ENCODE results near the gene ITGBL1. TPM values are rescaled to one million over a fixed set of nuclear protein-coding genes. Genes with fewer than 3 reads are reported as not detected.

The ITGBL1 gene
- total and polyA plus RNA-seq, 5 experiments from 2014 or later: not detected

DNA sequence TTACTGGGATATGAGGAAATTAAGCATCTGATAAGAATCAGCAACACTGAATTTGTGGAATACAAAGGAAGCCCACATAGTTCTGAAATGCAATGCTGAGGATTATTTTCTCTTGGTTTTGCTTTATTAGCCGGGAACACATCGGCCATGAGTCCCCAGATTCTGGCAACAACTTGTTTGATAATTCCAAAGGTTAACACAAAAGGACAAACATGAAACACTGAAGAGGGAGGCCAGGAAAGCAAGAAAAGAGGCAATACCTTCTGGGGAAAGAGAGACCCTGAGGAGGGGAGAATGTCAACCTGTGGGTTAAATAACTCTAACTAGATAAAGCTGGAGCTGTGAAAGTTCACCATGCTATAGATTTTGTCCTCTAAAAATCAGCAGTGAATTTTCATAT, 285.9 kb downstream of the ITGBL1 start:
- ATAC-seq (no peak), DNase-seq (no peak)
- Mint-ChIP-seq H3K36me3 (no peaks in the 10 kb centered on the region), H3K4me1 (no peaks in the 10 kb centered on the region), H3K4me3 (no peak overlapping the region), H3K9me3 (no peaks in the 10 kb centered on the region), H3K27ac (no peak overlapping the region), H3K27me3 (peaks cover 0 to 3% (median 0%) of the 10 kb centered on the region in 5 donors)
- POLR2A ChIA-PET: no interaction called here

GRCh38 chr13:101739382-101740178, 287.1 kb downstream of the ITGBL1 start:
- H3K4me3 Mint-ChIP-seq: no peak overlapping the region
- H3K27ac Mint-ChIP-seq: no peak overlapping the region
- H3K4me1 Mint-ChIP-seq: no peaks in the 10 kb centered on the region
- DNase-seq (no peak), ATAC-seq (no peak)
- POLR2A ChIA-PET: no interaction called here
- H3K36me3 Mint-ChIP-seq: no peaks in the 10 kb centered on the region
- H3K9me3 Mint-ChIP-seq: no peaks in the 10 kb centered on the region
- H3K27me3 Mint-ChIP-seq: peaks cover 0 to 4% (median 0%) of the 10 kb centered on the region in 5 donors

DNA sequence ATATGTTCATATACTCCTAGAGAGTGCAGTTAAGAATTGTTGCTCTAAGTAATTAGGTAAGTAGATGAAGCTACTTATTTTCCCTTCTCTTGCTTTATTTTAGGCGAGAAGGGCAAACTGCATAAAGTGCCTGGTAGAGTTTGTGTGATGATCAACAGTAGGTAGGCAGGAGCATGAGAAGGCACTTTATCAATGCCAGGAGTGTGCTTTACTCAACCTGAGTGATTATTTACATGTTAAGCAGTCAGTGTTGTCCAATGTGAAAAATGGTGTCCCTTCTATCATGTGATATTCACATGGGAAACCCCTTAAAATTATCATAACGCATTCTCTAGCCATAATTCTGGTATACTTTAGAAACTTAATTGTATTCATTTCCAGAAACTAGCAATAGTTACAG, 294.0 kb downstream of the ITGBL1 start:
- no peaks in the 10 kb centered on the region for H3K36me3 Mint-ChIP-seq
- no peak for DNase-seq
- no peaks in the 10 kb centered on the region for H3K9me3 Mint-ChIP-seq
- ATAC-seq: no peak
- H3K4me1 Mint-ChIP-seq: no peaks in the 10 kb centered on the region
- no peak overlapping the region for H3K4me3 Mint-ChIP-seq
- POLR2A ChIA-PET: no interaction called here
- H3K27ac Mint-ChIP-seq: no peak overlapping the region
- peaks cover 0 to 14% (median 11%) of the 10 kb centered on the region in 5 donors for H3K27me3 Mint-ChIP-seq

DNA sequence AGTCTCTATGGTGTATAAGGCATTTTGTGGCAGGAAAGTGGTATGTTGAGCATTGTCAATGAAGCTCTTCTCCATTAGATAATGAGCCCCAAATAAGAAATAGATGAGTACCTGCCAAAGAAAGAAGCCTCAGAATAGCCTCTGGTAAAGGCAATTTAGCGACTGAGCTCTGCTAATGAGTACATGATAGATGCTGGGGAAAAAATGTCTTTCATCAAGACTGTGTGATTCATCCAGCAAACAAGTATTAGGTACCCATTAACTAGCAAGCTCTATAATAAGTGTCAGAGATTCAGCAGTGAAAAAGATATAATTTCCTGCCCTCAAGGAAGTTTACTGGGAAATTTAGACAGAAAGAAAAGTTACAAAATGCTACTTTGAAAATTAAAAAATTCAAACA, 294.6 kb downstream of the ITGBL1 start:
- no peaks in the 10 kb centered on the region for H3K36me3 Mint-ChIP-seq
- peaks cover 0 to 14% (median 12%) of the 10 kb centered on the region in 5 donors for H3K27me3 Mint-ChIP-seq
- H3K4me3 Mint-ChIP-seq: no peak overlapping the region
- DNase-seq (no peak), ATAC-seq (no peak)
- no peaks in the 10 kb centered on the region for H3K4me1 Mint-ChIP-seq
- POLR2A ChIA-PET: no interaction called here
- H3K9me3 Mint-ChIP-seq: no peaks in the 10 kb centered on the region
- H3K27ac Mint-ChIP-seq: no peak overlapping the region

DNA sequence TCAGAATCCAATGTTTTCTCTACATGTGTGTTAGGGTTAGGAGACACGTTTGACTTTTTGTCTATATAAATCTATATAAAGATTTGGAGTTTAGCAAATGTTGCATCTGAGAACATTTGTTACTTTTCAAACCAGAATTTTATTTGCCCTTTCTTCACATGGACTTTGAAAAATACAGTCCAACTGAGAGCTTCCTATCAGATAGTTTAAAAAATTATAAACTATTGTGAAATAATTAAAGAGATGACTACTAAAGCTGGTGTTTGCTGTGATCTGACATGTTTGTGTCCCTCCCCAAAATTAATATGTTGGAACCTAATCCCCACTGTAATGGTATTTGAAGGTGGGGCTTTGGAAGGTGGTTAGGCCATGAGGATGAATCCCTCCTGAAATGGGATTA, 297.1 kb downstream of the ITGBL1 start:
- H3K27me3 Mint-ChIP-seq: peaks cover 0 to 14% (median 11%) of the 10 kb centered on the region in 5 donors
- H3K4me1 Mint-ChIP-seq: no peaks in the 10 kb centered on the region
- POLR2A ChIA-PET: no interaction called here
- no peak for ATAC-seq
- no peaks in the 10 kb centered on the region for H3K36me3 Mint-ChIP-seq
- no peak overlapping the region for H3K27ac Mint-ChIP-seq
- H3K4me3 Mint-ChIP-seq: no peak overlapping the region
- DNase-seq: no peak
- no peaks in the 10 kb centered on the region for H3K9me3 Mint-ChIP-seq

GRCh38 chr13:101751488-101751887, 299.0 kb downstream of the ITGBL1 start:
- no peak for ATAC-seq
- Mint-ChIP-seq H3K4me3 (no peak overlapping the region), H3K36me3 (no peaks in the 10 kb centered on the region), H3K4me1 (no peaks in the 10 kb centered on the region), H3K27ac (no peak overlapping the region), H3K27me3 (peaks cover 0 to 9% (median 7%) of the 10 kb centered on the region in 5 donors), H3K9me3 (no peaks in the 10 kb centered on the region)
- POLR2A ChIA-PET: no interaction called here
- no peak for DNase-seq

DNA sequence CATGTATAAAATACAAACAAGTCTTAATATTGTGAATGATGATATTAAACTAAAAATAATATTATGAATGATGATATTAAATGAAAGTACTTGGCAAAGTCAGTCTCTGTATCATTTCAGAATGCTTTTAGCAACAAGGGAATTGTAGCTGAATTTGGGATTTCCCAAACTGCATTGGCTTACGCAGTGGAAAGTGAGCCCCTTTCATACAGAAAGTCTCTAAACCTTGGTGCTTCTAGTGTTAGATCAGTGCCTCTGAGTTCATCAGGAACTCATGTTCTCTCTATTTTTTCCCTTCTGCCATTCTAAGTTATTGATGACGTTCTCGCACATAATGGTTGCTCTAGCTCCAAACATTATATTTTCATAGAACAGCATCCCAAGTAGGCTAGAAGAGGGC, 300.0 kb downstream of the ITGBL1 start:
- H3K27me3 Mint-ChIP-seq: peaks cover 0 to 8% (median 5%) of the 10 kb centered on the region in 5 donors
- H3K27ac Mint-ChIP-seq: no peak overlapping the region
- H3K36me3 Mint-ChIP-seq: no peaks in the 10 kb centered on the region
- no peak for ATAC-seq
- POLR2A ChIA-PET: no interaction called here
- DNase-seq: no peak
- no peaks in the 10 kb centered on the region for H3K9me3 Mint-ChIP-seq
- H3K4me1 Mint-ChIP-seq: no peaks in the 10 kb centered on the region
- no peak overlapping the region for H3K4me3 Mint-ChIP-seq

GRCh38 chr13:101755228-101755887, 302.9 kb downstream of the ITGBL1 start:
- Mint-ChIP-seq H3K27me3 (peaks cover 5 to 16% (median 10%) of the 10 kb centered on the region in 5 donors), H3K4me3 (no peak overlapping the region), H3K4me1 (no peaks in the 10 kb centered on the region), H3K9me3 (no peaks in the 10 kb centered on the region), H3K36me3 (no peaks in the 10 kb centered on the region), H3K27ac (no peak overlapping the region)
- POLR2A ChIA-PET: no interaction called here
- ATAC-seq (no peak), DNase-seq (no peak)

DNA sequence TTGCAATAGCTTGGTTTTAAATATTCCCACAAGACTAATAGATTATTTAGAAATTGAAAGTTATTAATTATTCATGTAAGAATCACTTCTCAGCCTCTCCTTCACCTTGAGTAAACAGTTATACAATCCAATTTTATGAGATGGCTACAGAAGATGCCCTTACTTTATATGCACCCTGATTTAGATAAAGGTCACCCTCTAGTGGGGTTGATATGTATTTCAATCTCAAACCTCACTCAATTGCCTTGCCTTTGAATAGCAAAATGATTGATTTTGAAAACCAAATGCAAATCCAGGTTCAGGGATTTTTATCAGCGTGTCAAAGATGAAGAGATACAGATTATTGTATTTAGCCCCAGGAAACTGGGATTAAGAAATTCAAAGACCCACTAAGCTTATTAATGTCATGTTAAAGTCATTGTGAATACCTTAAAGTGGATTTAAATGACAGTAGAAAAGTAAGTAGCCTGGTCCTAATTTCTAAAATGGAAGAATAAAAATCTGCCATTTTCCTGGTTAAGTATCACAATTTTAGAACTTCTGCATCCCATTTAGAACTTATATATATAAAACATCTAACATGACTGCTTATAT, 305.1 kb downstream of the ITGBL1 start:
- peaks cover 5 to 23% (median 10%) of the 10 kb centered on the region in 5 donors for H3K27me3 Mint-ChIP-seq
- no peak overlapping the region for H3K27ac Mint-ChIP-seq
- no peaks in the 10 kb centered on the region for H3K4me1 Mint-ChIP-seq
- no peaks in the 10 kb centered on the region for H3K36me3 Mint-ChIP-seq
- H3K4me3 Mint-ChIP-seq: no peak overlapping the region
- DNase-seq: peak in 3 of 10 donors; percentile 11 to 39 (median 27)
- H3K9me3 Mint-ChIP-seq: no peaks in the 10 kb centered on the region
- POLR2A ChIA-PET: no interaction called here
- ATAC-seq: peak in 1 of 2 donors; percentile 42

DNA sequence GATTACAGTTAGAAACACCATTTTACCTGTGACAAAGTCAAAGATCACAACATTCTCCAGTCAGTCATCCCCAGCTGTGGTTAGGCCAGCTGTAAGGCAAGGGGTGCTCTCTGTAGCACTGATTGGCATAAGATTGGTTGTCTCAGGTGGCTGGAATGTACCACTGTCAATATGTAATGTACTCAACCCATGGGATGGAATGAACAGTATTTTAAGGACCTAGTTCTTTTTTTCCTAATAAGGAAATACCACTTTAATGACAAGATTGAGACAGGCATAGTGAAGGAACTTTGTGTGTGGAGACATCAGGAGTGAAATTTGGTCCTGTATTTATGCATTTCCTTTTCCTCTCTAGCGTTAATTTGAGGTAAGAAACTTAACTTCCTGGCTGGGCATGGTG, 310.7 kb downstream of the ITGBL1 start:
- H3K36me3 Mint-ChIP-seq: no peaks in the 10 kb centered on the region
- no peaks in the 10 kb centered on the region for H3K4me1 Mint-ChIP-seq
- POLR2A ChIA-PET: no interaction called here
- H3K27me3 Mint-ChIP-seq: peaks cover 9 to 32% (median 12%) of the 10 kb centered on the region in 5 donors
- DNase-seq (no peak), ATAC-seq (no peak)
- no peak overlapping the region for H3K4me3 Mint-ChIP-seq
- no peak overlapping the region for H3K27ac Mint-ChIP-seq
- no peaks in the 10 kb centered on the region for H3K9me3 Mint-ChIP-seq

Other genes starting within 250 kb of the ITGBL1 start
- gene NALCN, start 36.2 kb upstream of the ITGBL1 start, total RNA-seq: not detected
- not detected for gene NALCN, start 36.2 kb upstream of the ITGBL1 start, polyA plus RNA-seq

Measured in naive thymus-derived CD8-positive, alpha-beta T cell (primary cell).